GM19351 (cell line): ENCODE measurements around the gene PCGF5.
"Not testable (repeated sequence)": the region's sequence is repeated elsewhere in the genome, so short reads cannot be mapped to it uniquely, and the experiment has no call there.

Experiments
- ATAC-seq: cut with Tn5 transposase; IDR thresholded peaks from one replicate; pipeline ENCODE4 v1.9.1; 2021; ENCODE audit warnings: mild to moderate bottlenecking, moderate library complexity; ENCODE audit not compliant: unreplicated experiment

Gene PCGF5

DNA sequence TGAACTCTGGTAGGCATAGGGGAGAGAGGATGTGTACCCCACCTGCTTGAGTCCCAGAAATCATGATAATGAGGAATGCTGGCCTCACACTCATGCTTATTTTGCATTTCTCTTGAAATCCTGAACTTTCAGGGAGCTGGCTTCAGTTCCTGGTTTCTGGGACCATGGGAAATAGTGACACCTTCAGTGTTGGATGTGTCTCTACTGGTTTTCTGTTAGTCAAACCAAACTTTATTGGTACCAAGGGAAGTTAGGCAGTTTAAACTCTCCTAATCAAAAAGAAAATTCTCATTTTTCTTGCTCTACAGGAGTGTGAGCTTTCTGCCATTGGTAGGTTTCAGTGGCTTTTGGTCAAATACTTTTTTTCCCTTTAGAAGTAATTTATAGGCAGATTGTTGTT is 11.8 kb upstream of the PCGF5 start:
- ATAC-seq: no peak

DNA sequence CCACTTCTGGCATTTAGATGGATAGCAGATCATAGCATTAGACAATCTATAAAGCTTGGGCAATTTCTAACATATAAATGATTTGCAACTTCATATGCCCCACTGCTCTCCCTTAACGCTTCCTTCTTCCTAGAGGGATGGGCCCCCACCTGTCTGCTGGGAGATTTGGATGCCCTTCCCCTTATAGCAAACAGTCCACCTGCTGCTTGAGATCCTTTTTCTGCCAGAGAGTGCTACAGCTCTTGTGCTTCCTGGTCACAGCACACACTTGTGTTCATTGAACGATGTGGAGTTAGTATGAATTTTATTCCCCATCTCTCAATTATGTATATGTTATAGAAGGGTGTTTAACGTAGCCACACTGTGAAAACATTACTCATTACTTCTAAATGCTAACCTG is 10.4 kb upstream of the PCGF5 start:
- ATAC-seq: no peak

DNA sequence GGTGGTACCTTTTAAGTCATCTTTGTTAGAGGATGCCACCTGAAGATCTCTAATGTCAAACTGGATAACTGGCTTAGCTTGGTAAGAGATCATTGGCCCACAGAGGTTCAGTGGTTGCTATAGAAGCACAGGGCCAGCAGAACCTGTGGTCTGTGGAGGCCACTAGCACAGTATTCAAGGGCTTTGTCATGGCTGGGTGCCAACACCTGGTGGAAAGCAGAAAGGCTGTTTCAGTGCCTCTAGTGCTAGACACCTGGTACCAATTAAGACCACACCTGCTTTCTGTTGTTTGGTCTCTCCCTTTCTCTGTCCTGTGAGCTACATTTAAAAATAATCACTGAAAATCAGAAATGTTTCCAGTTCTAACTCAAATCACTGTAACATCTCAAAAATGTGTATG is 10.0 kb upstream of the PCGF5 start:
- ATAC-seq: peak; percentile 88

DNA sequence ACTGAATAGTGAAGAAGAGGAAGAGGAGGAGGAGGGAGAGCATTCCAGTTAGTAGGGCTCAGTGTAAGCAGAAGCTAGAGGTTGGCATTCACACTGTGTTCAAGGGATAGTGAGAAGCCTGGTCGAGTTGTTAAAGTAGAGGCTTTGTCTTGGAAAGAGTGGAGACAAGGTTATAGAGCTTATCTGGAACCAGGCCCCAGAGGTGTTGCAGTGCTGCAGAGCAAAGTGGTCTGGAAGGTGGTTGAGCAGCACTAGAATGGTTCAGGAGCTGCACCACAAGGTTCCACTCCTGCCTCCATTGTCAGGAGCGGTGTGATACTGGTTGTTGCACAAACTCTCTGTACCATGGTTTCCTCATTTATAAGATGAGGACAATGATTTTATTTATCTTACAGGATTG is 8.8 kb upstream of the PCGF5 start:
- ATAC-seq: no peak

GRCh38 chr10:91214911-91215310 is 5.6 kb upstream of the PCGF5 start:
- no peak for ATAC-seq

DNA sequence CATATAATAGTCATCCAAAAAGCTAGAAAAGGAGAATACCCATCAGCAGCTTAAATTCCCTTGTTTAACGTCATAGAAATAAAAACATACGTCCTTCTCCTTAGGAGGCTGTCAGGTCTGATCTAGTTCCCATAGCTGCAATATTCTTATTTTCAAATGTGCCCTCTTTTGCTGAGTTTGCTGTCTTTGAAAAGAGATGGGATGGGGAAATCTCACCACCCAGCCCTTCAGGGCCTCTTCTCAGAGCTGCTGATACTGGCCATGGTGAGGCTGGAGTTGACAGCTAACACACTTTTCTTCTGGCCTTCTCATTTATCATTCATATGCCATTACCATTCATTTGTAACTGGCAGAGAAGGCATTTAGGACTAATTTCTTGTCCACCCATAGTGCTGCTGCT is 5.1 kb upstream of the PCGF5 start:
- no peak for ATAC-seq

DNA sequence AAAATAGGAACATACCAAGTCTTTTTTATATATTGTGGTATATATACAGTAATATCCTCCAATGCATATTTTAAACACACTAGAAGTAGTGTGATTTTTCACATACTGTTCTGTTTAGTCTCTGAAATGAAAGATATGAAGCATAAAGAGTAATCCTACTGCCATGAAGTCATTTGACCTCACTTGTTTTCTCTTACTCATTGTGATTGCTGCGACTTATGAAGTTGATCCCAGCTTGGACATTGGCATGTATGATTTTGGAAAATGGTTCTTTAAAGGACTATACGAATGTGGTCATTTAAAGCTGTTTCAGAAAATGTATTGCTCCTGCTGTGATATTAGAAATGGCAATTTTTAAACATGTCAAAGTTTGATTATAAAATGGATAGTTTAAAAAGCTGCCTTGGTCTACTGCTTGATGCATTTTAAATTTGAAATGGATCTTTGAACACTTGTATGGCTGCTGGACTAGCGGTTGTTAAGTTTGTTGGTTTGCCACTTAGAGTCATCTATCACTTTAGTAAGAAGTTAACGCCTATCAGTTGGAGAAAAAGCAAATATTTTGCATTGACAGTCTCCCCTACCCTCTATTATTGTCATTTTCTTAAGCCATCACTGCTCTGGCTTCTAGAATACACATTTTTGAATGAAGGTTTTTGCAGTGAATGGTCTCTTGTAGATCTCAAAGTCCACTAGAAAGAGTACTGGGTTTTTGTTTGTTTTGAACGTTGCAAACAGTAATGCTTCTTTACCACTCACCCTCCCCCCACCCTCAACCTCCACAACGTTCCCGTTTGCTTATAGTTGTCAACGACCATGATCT is 881 bp upstream of the PCGF5 start:
- no peak for ATAC-seq

DNA sequence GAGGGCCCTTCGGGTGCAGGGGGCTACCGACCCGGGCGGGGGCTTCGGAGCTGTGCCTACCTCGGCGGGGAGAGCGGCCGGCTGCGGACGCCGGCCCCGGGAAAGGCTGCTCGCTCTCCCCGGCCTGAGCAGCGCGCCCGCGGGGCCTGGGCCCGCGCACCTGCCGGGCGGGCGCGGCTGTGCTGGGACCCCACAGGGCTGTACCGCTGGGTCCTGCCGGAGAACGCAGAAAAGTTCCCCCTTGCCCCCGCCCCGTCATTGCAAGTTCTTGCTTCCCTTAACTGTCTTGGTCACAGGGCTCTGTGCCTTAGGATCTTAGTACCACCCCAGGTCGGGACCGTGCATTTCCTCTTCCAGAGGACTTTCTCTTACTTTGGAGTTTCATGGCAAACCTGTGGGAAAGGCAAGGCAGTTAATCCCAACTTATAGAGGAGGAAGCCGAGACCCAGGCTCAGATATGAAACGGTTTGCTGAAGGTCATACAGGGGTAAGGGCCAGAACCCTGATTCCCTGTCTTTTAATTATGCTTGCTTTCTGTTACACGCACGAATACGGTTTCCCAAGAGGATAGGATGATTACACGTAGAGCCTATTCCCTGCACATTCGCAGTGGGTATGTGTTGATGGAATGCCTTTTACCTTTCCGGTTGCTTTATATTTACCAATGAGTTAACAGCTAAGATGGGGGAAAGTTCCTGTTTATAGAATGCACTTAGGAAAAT is 652 bp downstream of the PCGF5 start:
- peak; percentile 33 for ATAC-seq

GRCh38 chr10:91226093-91226492 is 5.6 kb downstream of the PCGF5 start:
- no peak for ATAC-seq

- ATAC-seq: no peak
Measured at GRCh38 chr10:91227576-91227975, 7.1 kb downstream of the PCGF5 start.

- ATAC-seq: no peak
Measured at GRCh38 chr10:91229683-91230082, 9.2 kb downstream of the PCGF5 start.

- no peak for ATAC-seq
Measured at GRCh38 chr10:91238191-91238590, 17.7 kb downstream of the PCGF5 start.

DNA sequence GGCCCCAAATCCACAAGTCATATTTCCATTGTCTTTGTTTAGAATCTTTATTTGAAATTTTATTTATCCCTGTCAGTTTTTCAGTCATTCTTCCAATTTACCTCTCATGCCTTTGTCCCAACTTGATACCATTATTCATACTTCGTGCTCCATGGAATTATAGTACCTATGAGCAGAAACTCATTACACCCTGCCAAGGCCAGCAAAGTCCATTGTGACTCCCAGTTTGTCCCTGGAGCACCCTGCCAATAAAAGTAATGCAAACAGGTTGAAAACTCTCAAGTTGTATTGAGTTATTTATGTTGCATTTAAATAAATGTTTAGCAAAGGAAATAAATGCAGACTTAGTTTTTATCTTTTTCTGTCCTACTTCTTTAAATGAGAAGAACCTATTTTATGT is 19.3 kb downstream of the PCGF5 start:
- no peak for ATAC-seq

DNA sequence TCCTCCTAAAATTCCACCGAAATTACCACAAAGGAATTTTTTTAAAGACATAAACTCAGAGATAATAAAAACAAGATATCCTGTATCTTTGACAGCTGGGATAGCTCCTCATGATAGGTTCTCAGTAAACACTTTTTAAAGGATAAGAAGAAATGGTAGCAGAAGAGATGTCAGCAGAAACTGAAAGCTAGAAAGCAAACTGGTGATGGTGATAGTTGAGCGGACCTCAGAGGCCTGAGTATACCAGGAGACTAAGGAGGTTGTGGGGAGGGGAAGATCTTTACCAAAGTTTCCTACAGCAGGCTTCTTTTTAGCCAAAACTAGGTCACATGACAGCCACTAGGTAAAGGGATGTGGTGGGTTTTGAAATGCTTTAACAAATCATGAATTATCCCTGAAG is 22.5 kb downstream of the PCGF5 start:
- ATAC-seq: no peak

DNA sequence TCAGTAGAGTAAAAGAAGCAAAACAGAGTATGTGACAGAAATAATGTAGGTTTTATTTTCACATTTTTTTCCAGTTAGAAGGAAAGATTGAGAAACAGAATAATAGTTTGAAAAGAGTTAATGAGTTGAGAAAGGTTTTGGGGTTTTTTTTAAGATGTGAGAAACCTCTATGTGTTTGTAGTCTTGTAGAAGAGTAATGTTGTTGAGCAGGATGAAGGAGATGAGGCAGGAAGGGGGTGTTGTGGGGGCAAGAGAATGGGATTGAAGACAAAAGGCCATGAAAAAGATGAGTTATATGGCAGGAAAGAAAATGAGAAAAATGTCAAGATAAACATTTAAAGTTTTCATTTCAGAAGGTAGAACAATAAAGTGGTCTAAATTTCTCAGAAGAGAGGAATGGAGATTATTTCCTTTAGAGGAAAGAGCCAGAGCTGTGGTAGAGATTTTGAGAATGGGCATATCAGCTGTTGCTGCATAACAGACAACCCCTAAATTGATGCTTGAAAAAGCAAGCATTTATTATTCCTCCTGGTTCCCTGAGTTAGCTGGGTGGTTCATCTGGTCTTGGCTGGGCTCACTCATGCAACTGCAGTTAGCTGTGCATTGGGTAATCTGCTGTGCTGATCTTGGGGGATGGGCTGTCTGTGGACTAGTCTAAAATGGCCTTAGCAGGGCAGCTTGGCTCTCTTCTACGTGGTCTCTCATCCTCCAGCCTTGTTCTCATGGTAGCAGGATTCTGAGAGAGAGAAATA is 27.1 kb downstream of the PCGF5 start:
- no peak for ATAC-seq

- no peak for ATAC-seq
Measured at GRCh38 chr10:91249700-91250099, 29.2 kb downstream of the PCGF5 start.

DNA sequence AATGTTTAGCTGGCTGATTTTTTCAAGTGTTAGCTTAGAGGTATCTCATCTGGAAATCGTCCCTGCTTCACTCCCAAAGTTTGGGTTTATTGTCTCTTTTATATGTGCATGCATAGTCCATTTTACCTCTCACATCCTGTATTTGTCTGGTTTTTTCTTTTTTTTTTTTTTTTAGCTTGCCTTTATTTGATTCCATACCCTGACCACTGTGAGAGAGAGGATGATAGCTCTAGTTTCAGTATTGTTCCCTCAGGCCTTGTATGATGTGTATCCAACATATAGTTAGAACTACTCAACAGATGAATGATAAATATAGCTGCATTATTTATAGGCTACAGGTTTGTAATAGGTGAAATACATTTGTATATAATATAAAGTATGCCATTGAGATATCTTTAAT is 29.9 kb downstream of the PCGF5 start:
- no peak for ATAC-seq

GRCh38 chr10:91251430-91252056 is 31.1 kb downstream of the PCGF5 start:
- no peak for ATAC-seq

GRCh38 chr10:91253300-91253699 is 32.8 kb downstream of the PCGF5 start:
- ATAC-seq: no peak

DNA sequence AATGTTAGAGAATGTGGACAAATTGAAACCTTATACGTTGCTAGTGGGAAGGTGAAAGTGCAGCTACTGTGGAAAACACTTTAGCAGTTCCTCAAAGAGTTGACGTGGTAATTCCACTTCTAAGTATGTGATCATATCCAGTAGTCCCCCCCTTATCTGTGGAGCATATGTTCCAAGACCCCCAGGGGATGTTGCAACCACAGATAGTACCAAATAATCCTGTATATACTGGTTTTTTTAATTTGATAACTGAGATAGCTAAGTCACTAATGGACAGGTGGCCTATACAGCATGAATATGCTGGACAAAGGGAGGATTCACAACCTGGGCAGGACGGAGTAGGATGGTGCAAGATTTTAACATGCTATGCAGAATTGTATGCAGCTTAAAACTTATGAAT is 36.8 kb downstream of the PCGF5 start:
- no peak for ATAC-seq

- ATAC-seq: not testable (repeated sequence)
Measured at GRCh38 chr10:91260417-91260816, 40.0 kb downstream of the PCGF5 start.
